ENCODE data around the gene MPZL3. TPM values are rescaled to one million over a fixed set of nuclear protein-coding genes. Genes with fewer than 3 reads are reported as not detected.

The MPZL3 gene
- total RNA-seq, 1 experiment from 2014 or later, result 16.8 TPM

GRCh38 chr11:118263695-118264568 is 11.8 kb upstream of the MPZL3 start, which contains the start of gene MPZL2:
MPZL2 (minus strand) TSS chr11:118264297; CDS start chr11:118264153, 144 bp downstream.
- H3K4me3 ChIP-seq, result peak within 1 kb of the TSS; percentile 86
- BruUV-seq (replicated peaks), result TSS peak; percentile 67
- no peaks in the 10 kb centered on the region for H3K27me3 ChIP-seq (ENCODE audit: insufficient read depth, low read depth)
- H3K4me1 ChIP-seq (replicated peaks; ENCODE audit: insufficient read depth), result peaks cover 40% of the 10 kb centered on the region
- peak within 1 kb of the TSS; percentile 95 for H3K27ac ChIP-seq
- ChIA-PET POLR2A (ENCODE audit: unreplicated experiment) (interaction anchor here (0.5 to 1.2 kb wide), 6 partner anchors 11 to 649 kb away, joined by 3 to 11 read pairs (median 4); partner anchors contain the start of genes JAML and MPZL3), CTCF (interaction anchor here (0.6 to 1.9 kb wide), 3 partner anchors 11 to 111 kb away, joined by 7 to 13 read pairs (median 12); no protein-coding TSS in a partner anchor)
- TF ChIP-seq CTCF (conservative IDR thresholded peaks at IDR 0.05), result no peak; the same call in 1 of the 2 replicates
- no peak for TF ChIP-seq EZH2 (IDR thresholded peaks at IDR 0.05; ENCODE audit: low read depth)
- intact Hi-C loops (cut with micrococcal nuclease; ENCODE audit: unreplicated experiment), result loop anchor here (1.0 to 5.0 kb wide), 4 partner anchors 13 to 88 kb away; no protein-coding TSS in a partner anchor
- H3K79me2 ChIP-seq (ENCODE audit: low read depth), result peaks cover 24% of the 10 kb centered on the region
- H3K36me3 ChIP-seq (ENCODE audit: low read depth), result peaks cover 30% of the 10 kb centered on the region
- H4K20me1 ChIP-seq (ENCODE audit: insufficient read depth), result no peaks in the 10 kb centered on the region
- peak within 1 kb of the TSS; percentile 92 for H2AFZ ChIP-seq
- H3K4me2 ChIP-seq, result peak within 1 kb of the TSS; percentile 88
- no peaks in the 10 kb centered on the region for H3K9me3 ChIP-seq (ENCODE audit: insufficient read depth, low read depth)
- DNase-seq, result peak; percentile 86 to 94
- H3F3A ChIP-seq (ENCODE audit: insufficient read depth, low read depth), result peaks cover 39% of the 10 kb centered on the region
- no peaks in the 10 kb centered on the region; the same call in 1 of the 2 replicates for H3K9me2 ChIP-seq (ENCODE audit: insufficient read depth)

- Histone ChIP-seq H3K36me3 (ENCODE audit: low read depth) (peaks cover 39% of the 10 kb centered on the region), H3K9me3 (ENCODE audit: insufficient read depth, low read depth) (no peaks in the 10 kb centered on the region), H3K27me3 (ENCODE audit: insufficient read depth, low read depth) (no peaks in the 10 kb centered on the region), H3K9me2 (ENCODE audit: insufficient read depth) (no peaks in the 10 kb centered on the region; the same call in 1 of the 2 replicates), H3F3A (ENCODE audit: insufficient read depth, low read depth) (peaks cover 39% of the 10 kb centered on the region), H3K27ac (peak overlapping the region; percentile 95), H4K20me1 (ENCODE audit: insufficient read depth) (no peaks in the 10 kb centered on the region), H3K79me2 (ENCODE audit: low read depth) (peaks cover 24% of the 10 kb centered on the region), H3K4me2 (peak overlapping the region; percentile 88), H2AFZ (peak overlapping the region; percentile 92), H3K4me1 (replicated peaks; ENCODE audit: insufficient read depth) (peaks cover 40% of the 10 kb centered on the region), H3K4me3 (peak overlapping the region; percentile 86)
- intact Hi-C loops (cut with micrococcal nuclease; ENCODE audit: unreplicated experiment), result loop anchor here (5.0 kb wide), 1 partner anchor 89 kb away; no protein-coding TSS in a partner anchor
- BruUV-seq (replicated peaks), result no TSS peak
- POLR2A ChIA-PET (ENCODE audit: unreplicated experiment), result interaction anchor here (0.6 kb wide), 1 partner anchor 649 kb away, joined by 4 read pairs; no protein-coding TSS in a partner anchor
- TF ChIP-seq CTCF (conservative IDR thresholded peaks at IDR 0.05), result no peak
- no peak for TF ChIP-seq EZH2 (IDR thresholded peaks at IDR 0.05; ENCODE audit: low read depth)
- no peak for DNase-seq
- CTCF ChIA-PET, result no interaction called here
Measured at GRCh38 chr11:118263112-118263511, 10.9 kb upstream of the MPZL3 start.

- Histone ChIP-seq H3K4me1 (replicated peaks; ENCODE audit: insufficient read depth) (peaks cover 24% of the 10 kb centered on the region), H3K9me3 (ENCODE audit: insufficient read depth, low read depth) (no peaks in the 10 kb centered on the region), H2AFZ (no peak overlapping the region), H3K27ac (no peak overlapping the region), H3K27me3 (ENCODE audit: insufficient read depth, low read depth) (no peaks in the 10 kb centered on the region), H3K4me2 (no peak overlapping the region), H3K9me2 (ENCODE audit: insufficient read depth) (no peaks in the 10 kb centered on the region), H4K20me1 (ENCODE audit: insufficient read depth) (no peaks in the 10 kb centered on the region), H3K36me3 (ENCODE audit: low read depth) (peaks cover 40% of the 10 kb centered on the region), H3K4me3 (no peak overlapping the region), H3K79me2 (ENCODE audit: low read depth) (peaks cover 24% of the 10 kb centered on the region), H3F3A (ENCODE audit: insufficient read depth, low read depth) (peaks cover 30% of the 10 kb centered on the region)
- no TSS peak for BruUV-seq (replicated peaks)
- POLR2A ChIA-PET (ENCODE audit: unreplicated experiment), result no interaction called here
- TF ChIP-seq CTCF (conservative IDR thresholded peaks at IDR 0.05) (no peak), EZH2 (IDR thresholded peaks at IDR 0.05; ENCODE audit: low read depth) (no peak)
- intact Hi-C loops (cut with micrococcal nuclease; ENCODE audit: unreplicated experiment), result loop anchor here (5.0 kb wide), 1 partner anchor 92 kb away; no protein-coding TSS in a partner anchor
- DNase-seq, result peak in 1 of 2 experiments; percentile 5
- CTCF ChIA-PET, result interaction anchor here (0.5 to 0.6 kb wide), 2 partner anchors 85 to 796 kb away, joined by 3 read pairs; no protein-coding TSS in a partner anchor
Measured at GRCh38 chr11:118260353-118260752, 8.2 kb upstream of the MPZL3 start.

Data from PC-9 (cell line).